Measurements from ENCODE around the gene TBX20. TPM values are rescaled to one million over a fixed set of nuclear protein-coding genes. Genes with fewer than 3 reads are reported as not detected.

TBX20 gene
- total RNA-seq, 4 donors from 2014 or later = not detected

DNA sequence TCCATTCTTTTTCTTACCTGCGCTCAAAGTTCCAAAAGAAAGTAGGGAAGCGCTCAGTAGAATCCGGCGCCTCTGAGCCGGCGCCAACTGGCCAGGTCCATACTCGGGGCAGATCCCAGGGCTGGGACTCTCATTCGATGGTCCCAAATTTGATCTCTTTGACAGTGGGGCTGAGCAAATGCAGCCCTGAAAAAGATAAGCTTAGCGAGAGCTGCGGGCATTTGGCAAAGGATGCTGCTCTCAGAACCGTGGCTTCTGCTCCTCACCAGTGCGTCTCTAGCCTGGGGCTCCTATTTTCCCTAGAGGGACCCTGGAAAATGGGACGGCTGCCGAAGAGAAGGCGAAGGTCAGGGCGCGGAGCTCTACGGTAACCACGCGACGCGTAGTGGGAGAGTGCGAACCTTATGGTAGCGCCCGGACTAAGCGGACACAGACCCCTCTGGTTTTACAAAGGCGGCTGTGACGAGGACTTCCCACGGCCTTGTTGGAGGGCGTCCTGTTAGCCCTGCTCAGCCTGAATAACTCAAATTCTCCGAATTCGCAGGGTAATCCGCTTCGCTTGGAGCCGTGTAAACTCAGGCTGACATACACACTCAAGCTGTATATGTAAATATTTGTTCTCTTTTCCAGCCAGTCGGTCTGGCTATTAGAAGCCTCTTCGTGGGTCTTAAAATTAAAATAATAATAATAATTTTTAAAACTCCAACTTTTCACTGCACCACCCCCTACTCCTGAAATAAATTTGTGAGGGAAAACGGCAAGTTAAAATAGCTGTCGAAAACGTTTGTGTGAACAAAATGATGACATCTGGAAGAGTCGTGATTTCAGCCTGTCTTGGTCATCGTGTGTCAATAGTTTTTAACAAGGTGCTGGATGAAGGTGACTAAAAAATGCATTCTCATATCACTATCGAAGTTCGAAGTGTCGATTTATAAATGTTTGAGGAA is 869 bp upstream of the TBX20 start:
- Histone ChIP-seq H3K36me3 (no peaks in the 10 kb centered on the region), H3K27me3 (peaks cover 0 to 63% of the 10 kb centered on the region in 2 donors), H3K9me3 (peaks cover 0 to 3% (median 0%) of the 10 kb centered on the region in 4 donors), H3K4me3 (peak overlapping the region in 3 of 4 donors; percentile 35 to 52 (median 51)), H3K27ac (no peak overlapping the region), H3K4me1 (peaks cover 0 to 25% (median 6%) of the 10 kb centered on the region in 4 donors)
- TF ChIP-seq, protein P1, sequence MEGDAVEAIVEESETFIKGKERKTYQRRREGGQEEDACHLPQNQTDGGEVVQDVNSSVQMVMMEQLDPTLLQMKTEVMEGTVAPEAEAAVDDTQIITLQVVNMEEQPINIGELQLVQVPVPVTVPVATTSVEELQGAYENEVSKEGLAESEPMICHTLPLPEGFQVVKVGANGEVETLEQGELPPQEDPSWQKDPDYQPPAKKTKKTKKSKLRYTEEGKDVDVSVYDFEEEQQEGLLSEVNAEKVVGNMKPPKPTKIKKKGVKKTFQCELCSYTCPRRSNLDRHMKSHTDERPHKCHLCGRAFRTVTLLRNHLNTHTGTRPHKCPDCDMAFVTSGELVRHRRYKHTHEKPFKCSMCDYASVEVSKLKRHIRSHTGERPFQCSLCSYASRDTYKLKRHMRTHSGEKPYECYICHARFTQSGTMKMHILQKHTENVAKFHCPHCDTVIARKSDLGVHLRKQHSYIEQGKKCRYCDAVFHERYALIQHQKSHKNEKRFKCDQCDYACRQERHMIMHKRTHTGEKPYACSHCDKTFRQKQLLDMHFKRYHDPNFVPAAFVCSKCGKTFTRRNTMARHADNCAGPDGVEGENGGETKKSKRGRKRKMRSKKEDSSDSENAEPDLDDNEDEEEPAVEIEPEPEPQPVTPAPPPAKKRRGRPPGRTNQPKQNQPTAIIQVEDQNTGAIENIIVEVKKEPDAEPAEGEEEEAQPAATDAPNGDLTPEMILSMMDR (IDR thresholded peaks at IDR 0.05) = no peak
- no peak for TF ChIP-seq POLR2A (IDR thresholded peaks at IDR 0.05)
- no peak for DNase-seq

DNA sequence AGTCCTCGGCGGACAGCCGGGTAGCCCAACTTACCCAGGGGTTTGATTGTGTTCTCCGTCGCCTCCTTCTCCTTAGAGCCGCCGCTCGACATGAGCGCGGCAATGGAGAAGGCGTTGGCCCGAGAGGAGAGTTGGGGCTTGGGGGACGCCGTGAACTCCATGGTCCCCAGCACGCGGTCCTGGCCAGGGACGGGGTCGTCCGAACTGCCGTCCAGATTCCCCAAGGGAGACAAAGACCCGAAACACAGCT is 515 bp downstream of the TBX20 start:
- peaks cover 0 to 3% (median 0%) of the 10 kb centered on the region in 4 donors for H3K9me3 ChIP-seq
- DNase-seq = no peak
- H3K4me3 ChIP-seq = peak overlapping the region in 3 of 4 donors; percentile 35 to 52 (median 51)
- no peak for TF ChIP-seq POLR2A (IDR thresholded peaks at IDR 0.05)
- TF ChIP-seq, protein P1 (IDR thresholded peaks at IDR 0.05) = no peak
- H3K27ac ChIP-seq = no peak overlapping the region
- peaks cover 0 to 25% (median 6%) of the 10 kb centered on the region in 4 donors for H3K4me1 ChIP-seq
- H3K27me3 ChIP-seq = peaks cover 0 to 68% of the 10 kb centered on the region in 2 donors
- no peaks in the 10 kb centered on the region for H3K36me3 ChIP-seq

DNA sequence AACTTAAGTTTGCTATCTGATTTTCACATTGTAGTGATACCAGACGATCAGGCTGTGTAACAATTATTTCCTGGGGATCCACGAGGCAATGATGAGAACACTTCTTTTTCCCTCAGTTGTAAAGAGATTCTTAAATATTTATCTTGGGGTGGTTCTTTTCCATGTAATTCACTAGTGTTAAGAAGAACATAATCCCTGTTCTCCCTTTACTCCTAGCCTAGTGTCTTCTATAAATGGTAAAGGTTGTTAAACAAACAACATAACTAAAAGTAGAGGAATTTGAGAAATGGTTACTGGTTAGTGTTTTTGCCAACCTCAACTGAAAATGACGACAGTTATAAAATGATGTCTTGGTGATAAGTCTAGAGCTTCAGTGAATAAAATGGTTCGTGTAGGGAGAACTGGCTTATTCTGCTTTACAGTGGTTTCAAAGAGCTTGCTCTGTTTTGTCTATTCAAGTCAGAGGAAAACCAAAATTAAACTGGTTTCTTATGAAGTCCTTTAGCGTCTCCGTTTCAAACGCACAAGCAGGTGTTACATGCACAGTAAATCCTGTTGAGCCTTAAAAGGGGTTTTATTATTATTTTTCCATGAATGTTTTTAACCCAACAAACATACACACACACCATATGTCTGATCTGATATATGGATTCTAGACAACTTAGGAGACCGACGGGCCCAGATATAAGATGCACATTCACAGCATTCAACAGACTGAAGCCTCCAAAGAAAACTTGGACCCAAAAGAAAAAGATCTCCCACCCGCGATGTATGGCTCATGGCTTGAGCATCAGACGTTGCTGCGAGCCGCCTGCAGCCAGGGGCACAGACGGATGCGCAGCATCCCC is 1.1 kb downstream of the TBX20 start:
- TF ChIP-seq, protein P1 (IDR thresholded peaks at IDR 0.05) = no peak
- no peak for TF ChIP-seq POLR2A (IDR thresholded peaks at IDR 0.05)
- peaks cover 0 to 62% of the 10 kb centered on the region in 2 donors for H3K27me3 ChIP-seq
- peak overlapping the region in 1 of 4 donors; percentile 52 for H3K4me3 ChIP-seq
- peaks cover 0 to 22% (median 6%) of the 10 kb centered on the region in 4 donors for H3K4me1 ChIP-seq
- H3K27ac ChIP-seq = no peak overlapping the region
- H3K36me3 ChIP-seq = no peaks in the 10 kb centered on the region
- no peak for DNase-seq
- peaks cover 0 to 3% (median 0%) of the 10 kb centered on the region in 4 donors for H3K9me3 ChIP-seq

DNA sequence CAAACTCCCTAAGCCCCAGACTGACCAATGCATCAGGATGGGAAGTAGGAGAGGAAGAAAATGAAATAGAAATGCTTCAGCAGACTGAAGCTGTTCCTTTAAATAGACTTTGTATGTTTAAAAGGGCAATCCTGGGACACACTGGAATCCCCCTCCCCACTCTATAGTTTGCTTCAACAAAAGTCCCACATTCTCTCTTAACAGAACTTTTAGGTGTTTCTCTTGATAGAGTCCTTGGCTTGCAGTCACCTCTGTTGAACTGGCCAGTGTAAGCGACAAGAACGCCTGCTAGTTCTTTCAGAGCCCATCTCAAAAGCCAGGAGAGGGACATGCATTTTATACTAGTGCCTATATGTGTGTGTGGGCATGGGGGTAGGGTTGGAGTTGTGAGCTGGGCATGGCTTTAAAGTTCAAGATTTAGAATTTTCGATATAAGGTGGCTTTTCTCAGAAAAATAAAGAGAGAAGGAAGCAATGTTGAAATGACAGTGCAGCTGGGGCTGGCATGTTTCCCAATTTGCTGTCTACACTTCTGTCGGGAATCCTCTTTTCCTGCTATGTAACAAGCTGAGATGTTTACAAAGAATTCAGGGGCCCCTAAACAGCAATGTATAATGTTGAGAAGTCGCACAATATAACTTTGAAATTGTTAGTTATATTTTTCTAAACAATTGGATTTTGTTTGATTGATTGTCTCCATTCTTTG is 2.1 kb downstream of the TBX20 start:
- TF ChIP-seq, protein P1 (IDR thresholded peaks at IDR 0.05) = no peak
- no peak for TF ChIP-seq POLR2A (IDR thresholded peaks at IDR 0.05)
- H3K4me1 ChIP-seq = peaks cover 0 to 15% (median 6%) of the 10 kb centered on the region in 4 donors
- no peaks in the 10 kb centered on the region for H3K36me3 ChIP-seq
- H3K4me3 ChIP-seq = no peak overlapping the region
- H3K9me3 ChIP-seq = peaks cover 0 to 3% (median 0%) of the 10 kb centered on the region in 4 donors
- H3K27me3 ChIP-seq = peaks cover 0 to 52% of the 10 kb centered on the region in 2 donors
- no peak for DNase-seq
- H3K27ac ChIP-seq = no peak overlapping the region

DNA sequence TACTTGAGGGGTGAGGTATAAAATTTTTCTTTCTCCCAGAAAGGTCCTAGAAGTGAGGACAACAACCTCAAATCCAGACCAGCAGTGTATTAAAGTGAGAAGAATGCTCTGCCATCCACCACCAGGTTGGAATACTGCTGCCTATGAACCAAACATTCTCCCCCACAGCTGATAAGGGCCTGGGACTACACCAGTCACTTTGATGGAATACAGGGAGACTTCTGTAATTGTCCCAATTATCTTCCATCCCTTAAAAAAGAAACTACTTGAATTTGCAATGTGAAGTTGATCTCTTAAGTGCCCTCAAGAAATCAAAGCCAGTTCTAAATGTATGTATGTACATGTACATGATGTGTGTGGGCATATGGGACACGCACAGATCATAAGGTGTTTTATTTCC is 3.0 kb downstream of the TBX20 start:
- peaks cover 0 to 3% (median 0%) of the 10 kb centered on the region in 4 donors for H3K9me3 ChIP-seq
- TF ChIP-seq, protein P1 (IDR thresholded peaks at IDR 0.05) = no peak
- TF ChIP-seq POLR2A (IDR thresholded peaks at IDR 0.05) = no peak

More for the DNA sequence above, 3.0 kb downstream of the TBX20 start:
- DNase-seq = no peak
- H3K4me1 ChIP-seq = peaks cover 0 to 15% (median 6%) of the 10 kb centered on the region in 4 donors
- H3K36me3 ChIP-seq = no peaks in the 10 kb centered on the region
- H3K27me3 ChIP-seq = peaks cover 0 to 46% of the 10 kb centered on the region in 2 donors
- H3K27ac ChIP-seq = no peak overlapping the region
- H3K4me3 ChIP-seq = no peak overlapping the region
